ENCODE measurements around the gene ACTR1B.

The ACTR1B gene

GRCh38 chr2:97663626-97663961 lies 250 bp downstream of the ACTR1B start:
- H3K27me3 ChIP-seq (ENCODE audit: insufficient read depth, low read length), result no peaks in the 10 kb centered on the region
- H3K27ac ChIP-seq (ENCODE audit: low read depth, low read length, poor library complexity, severe bottlenecking), result peak overlapping the region; percentile 27
- H3K4me1 ChIP-seq (ENCODE audit: insufficient read depth, low read length, severe bottlenecking), result peaks cover 28% of the 10 kb centered on the region
- H3K9me2 ChIP-seq (ENCODE audit: low read depth, low read length), result no peaks in the 10 kb centered on the region
- H4K20me1 ChIP-seq (ENCODE audit: insufficient read depth, low read length), result no peaks in the 10 kb centered on the region
- peaks cover 5% of the 10 kb centered on the region for H3K79me2 ChIP-seq (ENCODE audit: insufficient read depth, low read length)
- H3K9me3 ChIP-seq (ENCODE audit: low read length), result no peaks in the 10 kb centered on the region
- peak overlapping the region; percentile 80 for H3K4me3 ChIP-seq (ENCODE audit: low read depth, low read length, poor library complexity, severe bottlenecking)
- peak overlapping the region; percentile 98 for H3K4me2 ChIP-seq (ENCODE audit: low read length)
- H2AFZ ChIP-seq (ENCODE audit: low read length), result no peak overlapping the region
- H3F3A ChIP-seq (ENCODE audit: insufficient read depth, low read length), result no peaks in the 10 kb centered on the region
- H3K36me3 ChIP-seq (ENCODE audit: insufficient read depth, low read length), result peaks cover 14% of the 10 kb centered on the region; the same call in 1 of the 2 replicates
- peak overlapping the region; percentile 85 for H3K9ac ChIP-seq (ENCODE audit: low read length)
- TF ChIP-seq EZH2 (IDR thresholded peaks at IDR 0.05; ENCODE audit: borderline replicate concordance, low read length), result no peak
- TF ChIP-seq CTCF (IDR thresholded peaks at IDR 0.05; ENCODE audit: low read length), result no peak

- Histone ChIP-seq H4K20me1 (ENCODE audit: insufficient read depth, low read length) (no peaks in the 10 kb centered on the region), H3F3A (ENCODE audit: insufficient read depth, low read length) (no peaks in the 10 kb centered on the region), H3K27ac (ENCODE audit: low read depth, low read length, poor library complexity, severe bottlenecking) (peak overlapping the region; percentile 27), H3K27me3 (ENCODE audit: insufficient read depth, low read length) (no peaks in the 10 kb centered on the region), H3K4me2 (ENCODE audit: low read length) (peak overlapping the region; percentile 98), H3K36me3 (ENCODE audit: insufficient read depth, low read length) (peaks cover 19% of the 10 kb centered on the region; the same call in 1 of the 2 replicates), H3K9ac (ENCODE audit: low read length) (peak overlapping the region; percentile 85), H2AFZ (ENCODE audit: low read length) (no peak overlapping the region), H3K9me3 (ENCODE audit: low read length) (no peaks in the 10 kb centered on the region), H3K4me3 (ENCODE audit: low read depth, low read length, poor library complexity, severe bottlenecking) (peak overlapping the region; percentile 80), H3K9me2 (ENCODE audit: low read depth, low read length) (no peaks in the 10 kb centered on the region), H3K79me2 (ENCODE audit: insufficient read depth, low read length) (peaks cover 5% of the 10 kb centered on the region), H3K4me1 (ENCODE audit: insufficient read depth, low read length, severe bottlenecking) (peaks cover 28% of the 10 kb centered on the region)
- TF ChIP-seq CTCF (IDR thresholded peaks at IDR 0.05; ENCODE audit: low read length) (no peak), EZH2 (IDR thresholded peaks at IDR 0.05; ENCODE audit: borderline replicate concordance, low read length) (no peak)
Observed at GRCh38 chr2:97662895-97663625, 784 bp downstream of the ACTR1B start.

GRCh38 chr2:97662386-97662894 lies 1.4 kb downstream of the ACTR1B start:
- H3K27ac ChIP-seq (ENCODE audit: low read depth, low read length, poor library complexity, severe bottlenecking), result peak overlapping the region; percentile 27
- TF ChIP-seq CTCF (IDR thresholded peaks at IDR 0.05; ENCODE audit: low read length), result no peak

More at GRCh38 chr2:97662386-97662894, 1.4 kb downstream of the ACTR1B start:
- peaks cover 5% of the 10 kb centered on the region for H3K79me2 ChIP-seq (ENCODE audit: insufficient read depth, low read length)
- H3K4me1 ChIP-seq (ENCODE audit: insufficient read depth, low read length, severe bottlenecking), result peaks cover 28% of the 10 kb centered on the region
- H3K36me3 ChIP-seq (ENCODE audit: insufficient read depth, low read length), result peaks cover 25% of the 10 kb centered on the region; the same call in 1 of the 2 replicates
- peak overlapping the region; percentile 98 for H3K4me2 ChIP-seq (ENCODE audit: low read length)
- H3F3A ChIP-seq (ENCODE audit: insufficient read depth, low read length), result no peaks in the 10 kb centered on the region
- no peak overlapping the region for H2AFZ ChIP-seq (ENCODE audit: low read length)
- no peaks in the 10 kb centered on the region for H3K27me3 ChIP-seq (ENCODE audit: insufficient read depth, low read length)
- no peaks in the 10 kb centered on the region for H4K20me1 ChIP-seq (ENCODE audit: insufficient read depth, low read length)
- H3K4me3 ChIP-seq (ENCODE audit: low read depth, low read length, poor library complexity, severe bottlenecking), result peak overlapping the region; percentile 80
- H3K9ac ChIP-seq (ENCODE audit: low read length), result peak overlapping the region; percentile 85
- H3K9me2 ChIP-seq (ENCODE audit: low read depth, low read length), result no peaks in the 10 kb centered on the region
- no peaks in the 10 kb centered on the region for H3K9me3 ChIP-seq (ENCODE audit: low read length)
